Activated naive CD4-positive, alpha-beta T cell (primary cell): ENCODE measurements around the gene KIDINS220.

Source experiments
- DNase-seq, 4 experiments: peaks; one replicate each; lab custom pipeline; 2025; lab: John Stamatoyannopoulos, UW

KIDINS220 gene

GRCh38 chr2:8836971-8837794 lies at the start of gene KIDINS220:
TSS of gene KIDINS220 (minus strand) at chr2:8837613. CDS start at chr2:8827093, 10,520 bp downstream.
- DNase-seq = peak; percentile 72 to 84 (median 76)

GRCh38 chr2:8886876-8887275 lies 49.5 kb upstream of the KIDINS220 start:
- no peak for DNase-seq

- no peak for DNase-seq
These were observed 48.7 kb upstream of the KIDINS220 start for GRCh38 chr2:8886202-8886518.

GRCh38 chr2:8885449-8886201 lies 48.2 kb upstream of the KIDINS220 start:
- no peak for DNase-seq

GRCh38 chr2:8884812-8885211 lies 47.4 kb upstream of the KIDINS220 start:
- DNase-seq = no peak

- DNase-seq = no peak
These were observed 44.7 kb upstream of the KIDINS220 start for GRCh38 chr2:8882094-8882493.

- DNase-seq = no peak
These were observed 40.5 kb upstream of the KIDINS220 start for GRCh38 chr2:8877894-8878293.

GRCh38 chr2:8877332-8877731 lies 39.9 kb upstream of the KIDINS220 start:
- no peak for DNase-seq

GRCh38 chr2:8876628-8877027 lies 39.2 kb upstream of the KIDINS220 start:
- no peak for DNase-seq

- no peak for DNase-seq
These were observed 35.5 kb upstream of the KIDINS220 start for GRCh38 chr2:8872821-8873432.

GRCh38 chr2:8870441-8870840 lies 33.0 kb upstream of the KIDINS220 start:
- no peak for DNase-seq

- DNase-seq = no peak
These were observed 29.9 kb upstream of the KIDINS220 start for GRCh38 chr2:8867363-8867762.

GRCh38 chr2:8863331-8863953 lies 26.0 kb upstream of the KIDINS220 start:
- no peak for DNase-seq

GRCh38 chr2:8862230-8862629 lies 24.8 kb upstream of the KIDINS220 start:
- no peak for DNase-seq

GRCh38 chr2:8861797-8862196 lies 24.4 kb upstream of the KIDINS220 start:
- DNase-seq = no peak

- no peak for DNase-seq
These were observed 22.8 kb upstream of the KIDINS220 start for GRCh38 chr2:8860239-8860638.

GRCh38 chr2:8858910-8859309 lies 21.5 kb upstream of the KIDINS220 start:
- DNase-seq = no peak

GRCh38 chr2:8858264-8858663 lies 20.9 kb upstream of the KIDINS220 start:
- DNase-seq = no peak

- no peak for DNase-seq
These were observed 20.3 kb upstream of the KIDINS220 start for GRCh38 chr2:8857709-8858108.

GRCh38 chr2:8856176-8856575 lies 18.8 kb upstream of the KIDINS220 start:
- DNase-seq = no peak

GRCh38 chr2:8855010-8855409 lies 17.6 kb upstream of the KIDINS220 start:
- DNase-seq = no peak

- no peak for DNase-seq
These were observed 16.0 kb upstream of the KIDINS220 start for GRCh38 chr2:8853426-8853825.
